Stimulated activated CD8-positive, alpha-beta memory T cell treated with anti-CD3 and anti-CD28 coated beads, Interleukin-12 subunit alpha, Interleukin-12 subunit beta, amount 100 ng/mL, for 24 hours (primary cell): ENCODE results near the gene CDKAL1.

Source experiments
- DNase-seq: peaks from one replicate; pipeline ENCODE4 v3.0.0-alpha.2; 2020; ENCODE audit errors: extremely low read depth

Gene CDKAL1

GRCh38 chr6:20960067-20960466 is 425.8 kb downstream of the CDKAL1 start:
- no peak for DNase-seq

GRCh38 chr6:20965276-20965675 is 431.0 kb downstream of the CDKAL1 start:
- DNase-seq = no peak

- no peak for DNase-seq
Measured at GRCh38 chr6:20965915-20966314, 431.7 kb downstream of the CDKAL1 start.

GRCh38 chr6:20969551-20969950 is 435.3 kb downstream of the CDKAL1 start:
- no peak for DNase-seq

- DNase-seq = no peak
Measured at GRCh38 chr6:20976391-20976918, 442.2 kb downstream of the CDKAL1 start.

- DNase-seq = no peak
Measured at GRCh38 chr6:20978151-20978614, 443.9 kb downstream of the CDKAL1 start.

- DNase-seq = no peak
Measured at GRCh38 chr6:20979076-20979475, 444.8 kb downstream of the CDKAL1 start.

GRCh38 chr6:20983961-20984360 is 449.7 kb downstream of the CDKAL1 start:
- no peak for DNase-seq

- DNase-seq = no peak
Measured at GRCh38 chr6:20985821-20986220, 451.6 kb downstream of the CDKAL1 start.

GRCh38 chr6:20991910-20992309 is 457.7 kb downstream of the CDKAL1 start:
- no peak for DNase-seq

GRCh38 chr6:20996099-20996498 is 461.8 kb downstream of the CDKAL1 start:
- DNase-seq = no peak

- no peak for DNase-seq
Measured at GRCh38 chr6:20997143-20997769, 463.0 kb downstream of the CDKAL1 start.

- no peak for DNase-seq
Measured at GRCh38 chr6:20997770-20998147, 463.5 kb downstream of the CDKAL1 start.

- DNase-seq = no peak
Measured at GRCh38 chr6:20998748-20999448, 464.6 kb downstream of the CDKAL1 start.

GRCh38 chr6:21000331-21000801 is 466.1 kb downstream of the CDKAL1 start:
- DNase-seq = no peak

GRCh38 chr6:21001736-21002135 is 467.5 kb downstream of the CDKAL1 start:
- DNase-seq = no peak

- no peak for DNase-seq
Measured at GRCh38 chr6:21003780-21004541, 469.7 kb downstream of the CDKAL1 start.

GRCh38 chr6:21005816-21006570 is 471.7 kb downstream of the CDKAL1 start:
- DNase-seq = no peak

- DNase-seq = no peak
Measured at GRCh38 chr6:21019614-21020013, 485.4 kb downstream of the CDKAL1 start.

GRCh38 chr6:21022343-21023107 is 488.3 kb downstream of the CDKAL1 start:
- no peak for DNase-seq

GRCh38 chr6:21023210-21023609 is 489.0 kb downstream of the CDKAL1 start:
- DNase-seq = no peak
